ENCODE results near the gene CHCHD3.

Gene CHCHD3

DNA sequence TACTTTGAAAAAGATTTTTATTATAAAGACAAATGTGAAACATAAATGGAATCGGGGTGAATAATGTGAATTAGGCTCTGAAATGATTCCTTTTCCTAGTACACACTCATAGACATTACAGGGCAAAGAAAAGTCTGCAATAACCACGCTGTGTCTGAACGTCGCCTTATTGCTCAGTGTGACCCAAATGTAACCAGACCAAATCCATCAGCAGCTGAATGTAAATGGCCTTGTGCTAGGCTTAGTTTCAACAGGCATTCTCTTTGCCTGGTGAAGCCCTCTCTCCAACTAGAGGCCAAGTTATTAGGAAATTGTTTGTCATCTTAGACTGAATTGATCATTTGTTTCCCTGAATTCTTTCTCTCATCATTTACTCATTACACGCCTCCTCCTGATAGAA is 225.5 kb downstream of the CHCHD3 start:
- DNase-seq: no peak

DNA sequence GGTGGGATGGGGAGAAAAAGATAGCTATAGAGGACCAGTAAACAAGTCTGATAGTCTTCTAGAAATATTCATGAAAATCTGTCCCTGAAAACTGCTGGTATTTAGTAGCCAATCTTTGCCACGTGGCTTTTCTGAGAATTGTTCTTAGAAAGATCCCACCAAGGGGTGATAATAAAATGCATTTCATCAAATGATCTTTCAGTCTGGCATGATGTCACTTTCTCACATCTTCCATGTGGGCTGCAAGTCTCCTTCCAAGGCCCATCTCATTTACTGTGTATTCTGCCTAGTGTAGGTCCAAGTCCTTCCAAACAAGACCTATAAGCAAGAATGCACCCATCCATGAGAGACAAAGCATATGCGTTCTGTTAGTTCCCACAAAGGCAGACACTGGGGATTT is 226.0 kb downstream of the CHCHD3 start:
- DNase-seq: no peak

DNA sequence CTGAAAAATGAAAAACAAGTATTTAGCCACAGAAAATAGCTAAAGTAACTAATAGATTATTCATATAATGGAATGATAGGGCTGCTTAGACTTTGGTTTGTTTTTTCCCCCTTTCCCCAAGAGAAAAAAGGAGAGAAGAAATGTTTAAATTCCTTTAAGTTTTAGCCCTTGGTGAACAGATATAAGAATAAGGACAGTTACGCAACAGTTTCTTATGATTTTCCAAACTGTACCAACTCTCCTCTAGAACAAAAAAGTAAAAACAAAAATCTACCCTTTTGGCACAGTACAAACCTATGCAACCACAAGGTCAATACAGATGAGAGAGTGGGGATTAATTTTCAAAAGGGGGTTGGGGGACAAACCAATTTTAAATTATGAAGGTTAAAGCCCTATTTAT is 227.7 kb downstream of the CHCHD3 start:
- DNase-seq: no peak

DNA sequence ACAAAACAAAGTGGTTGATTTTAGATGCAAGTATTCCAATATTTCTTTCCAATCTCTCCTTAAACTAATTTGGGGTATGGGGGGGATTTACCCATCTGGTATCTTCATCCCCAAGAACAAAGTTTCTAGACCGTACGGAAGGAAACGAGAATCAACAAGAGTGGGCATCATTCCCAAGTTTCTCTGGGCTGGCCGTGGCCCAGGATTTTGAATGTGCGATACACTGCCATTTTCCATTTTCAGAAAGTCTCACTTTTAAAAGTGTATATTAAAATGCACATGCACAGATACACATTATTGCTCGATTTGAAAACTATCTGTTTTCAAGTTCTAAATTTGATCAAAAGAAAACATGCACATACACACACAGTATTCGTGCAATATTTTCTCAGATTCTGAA is 234.5 kb downstream of the CHCHD3 start:
- no peak for DNase-seq

DNA sequence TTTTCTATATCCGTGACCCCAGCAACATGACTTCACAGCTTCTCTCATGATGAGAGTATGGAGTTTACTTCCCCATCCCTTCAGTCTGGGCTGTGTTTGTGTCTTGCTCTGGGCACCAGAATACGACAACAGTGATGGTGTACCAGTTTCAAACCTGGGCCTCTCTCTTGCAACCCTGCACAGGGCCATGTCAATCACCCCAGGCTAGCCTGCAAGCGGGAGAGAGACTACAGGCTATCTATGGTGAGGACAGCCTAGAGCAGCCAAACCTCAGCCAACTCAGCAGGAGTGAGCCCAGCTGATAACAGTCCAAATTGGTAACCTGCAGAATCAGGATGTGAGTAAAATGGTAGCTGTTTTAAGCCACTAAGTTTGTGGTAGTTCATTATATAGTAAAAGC is 235.8 kb downstream of the CHCHD3 start:
- DNase-seq: no peak

DNA sequence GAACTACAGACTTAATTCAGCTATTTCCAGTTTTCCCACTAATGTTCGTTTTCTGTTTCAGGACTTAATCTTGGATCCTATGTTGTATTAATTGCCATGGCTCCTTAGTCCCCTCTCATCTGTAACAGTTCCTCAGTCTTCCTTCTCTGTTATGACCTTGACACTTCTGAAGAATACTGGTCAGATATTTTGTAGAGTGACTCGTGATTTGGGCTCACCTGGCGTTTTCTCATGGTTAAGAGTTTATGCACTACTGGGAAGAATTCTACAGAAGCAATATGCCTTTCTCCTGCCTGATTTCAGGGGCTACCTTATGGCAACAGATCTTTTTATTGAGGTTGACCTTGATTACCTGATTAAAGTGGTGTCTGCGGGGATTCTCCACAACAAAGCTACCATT is 239.4 kb downstream of the CHCHD3 start:
- DNase-seq: no peak

DNA sequence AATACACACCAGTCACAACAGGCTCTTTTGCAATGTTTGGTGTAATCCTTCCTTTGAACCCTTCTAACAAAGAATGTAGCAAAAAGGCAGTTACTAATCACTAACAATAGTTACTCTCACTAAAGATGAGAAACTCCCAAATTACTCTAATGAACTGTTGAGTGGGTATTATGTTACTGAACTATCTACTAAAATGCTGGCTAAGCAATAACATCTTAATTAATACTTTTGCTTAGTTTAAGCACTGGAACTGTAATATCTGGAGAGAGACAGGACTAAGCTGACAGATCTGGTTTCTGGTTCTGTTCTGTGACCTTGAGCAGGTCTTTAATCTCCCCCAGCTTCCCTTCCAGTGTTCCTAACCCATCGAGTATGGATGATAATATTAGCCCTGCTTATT is 241.7 kb downstream of the CHCHD3 start:
- no peak for DNase-seq

DNA sequence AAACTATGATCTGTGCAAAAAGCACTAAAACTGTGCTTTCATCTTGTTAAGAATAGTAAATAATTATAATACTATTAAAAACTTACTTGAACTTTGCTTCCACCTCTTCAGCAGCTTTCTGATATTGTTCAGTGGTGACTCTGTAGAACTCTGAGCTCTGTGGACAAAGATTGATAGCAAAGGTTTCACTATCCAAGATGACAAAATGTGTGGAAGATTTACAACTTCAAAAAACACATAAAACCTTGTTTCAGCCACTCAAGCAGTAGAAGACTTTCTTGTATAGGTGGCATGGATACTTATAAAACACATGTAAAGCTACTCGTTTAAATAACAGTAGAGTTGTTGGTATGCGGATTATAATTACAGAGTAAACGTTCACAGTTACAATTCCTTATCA is 243.6 kb downstream of the CHCHD3 start:
- no peak for DNase-seq

DNA sequence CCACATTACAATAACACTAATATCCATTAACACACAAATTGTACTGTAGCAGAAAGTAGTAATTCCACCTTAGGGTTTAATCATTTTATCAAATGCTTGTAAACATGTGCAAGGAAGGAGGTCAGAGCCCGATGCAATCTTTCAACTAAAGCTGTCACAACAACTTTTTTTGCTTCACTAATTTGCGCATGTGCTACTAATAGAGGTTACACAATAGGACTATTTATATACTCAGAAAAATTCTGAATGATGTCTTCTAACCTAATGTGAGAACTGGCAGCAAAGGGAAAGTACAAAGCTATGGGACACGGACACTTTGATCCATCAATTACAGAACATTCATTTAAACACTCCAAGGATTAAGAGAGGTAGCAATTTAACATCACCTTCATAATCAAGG is 244.4 kb downstream of the CHCHD3 start:
- no peak for DNase-seq

DNA sequence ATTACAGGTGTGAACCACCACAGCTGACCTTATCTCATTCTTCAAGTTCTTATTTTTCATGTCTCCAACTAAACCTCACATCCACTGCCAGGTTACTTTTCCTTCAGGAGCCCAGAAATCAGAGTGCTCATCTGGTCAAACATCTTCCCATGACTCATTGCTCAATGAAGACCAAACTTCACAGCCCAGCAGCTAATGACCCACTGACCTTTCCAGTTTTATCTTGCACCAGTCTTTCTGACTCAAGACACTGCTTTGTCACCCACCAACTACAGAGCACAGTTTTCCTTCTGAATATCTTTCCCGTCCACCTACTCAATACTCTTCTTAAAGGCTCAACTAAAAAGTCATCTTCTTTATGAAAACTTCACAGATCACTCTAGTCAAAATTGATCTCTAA is 245.1 kb downstream of the CHCHD3 start:
- no peak for DNase-seq

DNA sequence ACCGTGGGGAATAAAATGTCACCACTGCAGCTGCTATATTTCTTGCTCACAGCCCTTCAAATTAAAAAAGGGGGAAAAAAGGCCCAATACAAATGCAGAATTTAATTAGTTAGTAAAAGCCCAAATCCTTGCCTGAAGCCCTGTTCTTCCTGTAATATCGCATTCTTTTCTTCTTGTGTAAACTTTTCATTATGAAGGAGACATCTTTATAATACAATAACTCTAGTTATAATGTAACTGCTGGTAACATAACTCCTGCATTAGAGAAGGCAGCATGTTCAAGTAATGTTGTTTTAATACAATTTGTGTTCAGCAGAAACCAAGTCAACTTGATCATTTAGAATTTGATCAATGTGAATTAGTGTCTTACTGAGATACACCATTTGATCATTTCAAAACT is 250.9 kb downstream of the CHCHD3 start:
- DNase-seq: no peak

DNA sequence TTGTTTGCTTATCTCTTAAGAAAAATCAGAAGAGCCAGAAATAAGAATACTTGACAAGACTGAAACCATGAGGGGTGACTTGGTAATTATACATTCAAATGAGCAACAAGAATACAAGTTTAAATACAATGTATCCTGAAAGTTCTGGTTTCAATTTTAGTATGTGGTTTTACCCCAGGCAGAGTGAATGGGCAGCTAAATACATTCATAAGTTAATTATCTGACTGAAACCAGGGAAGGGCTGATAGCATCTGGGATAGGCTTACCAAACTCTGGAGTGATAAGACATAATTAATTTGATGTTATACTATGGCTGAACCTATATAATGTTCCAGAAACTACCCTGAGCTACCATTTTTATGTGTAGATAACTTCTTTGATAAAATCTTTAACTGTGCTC is 253.4 kb downstream of the CHCHD3 start:
- no peak for DNase-seq

DNA sequence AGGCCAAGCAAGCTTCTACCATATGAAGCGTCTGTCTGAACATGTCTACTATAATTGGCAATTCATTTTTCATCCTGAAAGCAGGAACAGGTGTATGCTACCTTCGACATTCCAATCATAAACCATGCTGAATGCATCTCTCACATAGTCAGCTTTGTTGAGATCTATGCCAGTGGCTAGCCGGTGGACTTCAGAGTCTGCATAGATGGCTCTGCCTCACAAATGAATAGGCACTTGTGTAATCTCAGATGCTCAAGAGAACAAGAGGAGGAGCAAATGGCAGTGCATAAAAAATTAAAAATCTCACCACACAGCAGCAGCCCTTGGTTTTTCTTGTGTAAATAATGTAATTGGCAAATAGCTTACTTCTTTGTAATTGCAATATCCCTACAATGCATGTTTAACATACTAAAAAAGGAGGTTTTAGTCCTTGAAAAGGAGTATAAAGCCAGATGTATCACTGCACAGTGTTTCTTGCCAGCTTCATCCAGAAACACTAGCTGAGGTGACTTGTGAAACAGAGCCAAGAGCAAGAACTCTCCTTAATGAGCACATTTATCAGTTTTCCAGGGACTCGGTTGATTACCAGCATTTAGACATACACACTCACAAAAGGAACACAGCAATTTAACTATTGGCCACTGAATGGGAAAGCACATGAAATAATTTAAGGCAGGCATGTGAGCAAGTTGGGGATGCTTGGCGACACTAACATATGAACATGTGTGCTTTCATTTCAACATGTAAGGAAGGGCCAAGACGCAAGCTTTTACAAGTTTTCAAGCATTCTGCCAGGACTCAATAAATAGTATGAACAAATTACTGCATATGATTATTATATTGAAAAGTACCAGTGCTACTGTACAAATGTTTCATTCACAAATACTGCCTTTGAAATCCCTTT is 255.7 kb downstream of the CHCHD3 start:
- DNase-seq: no peak

DNA sequence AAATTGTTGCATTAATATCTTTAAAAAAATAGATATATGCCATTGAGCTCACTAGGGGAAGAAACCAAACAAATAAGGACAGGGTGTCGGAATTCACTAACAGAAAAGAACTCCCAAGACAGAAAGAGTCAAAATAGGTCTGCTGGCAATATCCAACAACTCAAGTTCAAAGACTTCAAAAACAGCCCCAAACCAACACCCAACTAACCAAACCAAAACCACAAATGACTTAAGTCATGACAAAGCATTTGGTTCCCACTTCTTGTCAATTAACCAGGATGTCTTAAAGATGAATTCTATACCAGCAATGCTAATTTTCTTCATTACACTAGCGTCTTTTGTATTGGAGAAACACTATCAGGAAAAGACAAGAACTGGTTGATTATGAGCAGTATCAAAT is 256.7 kb downstream of the CHCHD3 start:
- no peak for DNase-seq

DNA sequence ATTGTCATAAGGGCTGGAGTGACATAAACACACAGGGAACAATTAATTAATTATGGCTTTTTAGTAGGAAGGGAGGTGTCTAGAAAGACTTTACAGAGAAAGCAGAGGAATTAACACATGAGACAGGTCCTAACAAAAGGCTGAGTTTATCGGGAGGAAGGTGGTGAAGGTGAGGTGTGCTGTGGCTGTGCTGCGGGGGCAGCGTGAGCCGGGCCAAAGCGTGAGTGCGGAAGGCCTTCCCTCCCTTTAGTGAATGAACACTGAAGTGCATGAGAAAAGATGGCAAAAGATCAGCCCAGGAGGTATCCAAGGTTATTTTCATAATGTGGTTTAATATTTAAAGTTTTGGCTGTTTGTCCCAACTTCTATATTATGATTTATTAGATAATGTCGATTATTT is 262.2 kb downstream of the CHCHD3 start:
- no peak for DNase-seq

DNA sequence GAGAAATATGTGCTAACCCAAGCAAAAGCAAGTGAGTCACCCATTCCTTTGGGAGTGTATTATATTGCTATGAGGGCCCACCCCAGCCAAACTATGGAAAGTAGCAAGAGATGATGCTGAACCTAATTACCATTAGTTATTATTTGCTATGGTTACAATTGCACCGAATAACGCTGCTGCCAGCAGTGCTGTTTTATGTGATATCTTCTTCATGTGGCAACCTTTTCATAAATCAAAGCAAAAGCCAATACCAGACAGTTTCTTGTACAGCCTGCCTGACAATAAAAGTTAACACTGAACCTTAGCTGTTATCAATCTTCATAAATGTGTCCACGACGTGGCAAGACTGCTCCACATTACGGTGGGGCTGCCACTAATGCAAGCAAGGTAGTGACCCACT is 263.9 kb downstream of the CHCHD3 start:
- no peak for DNase-seq

DNA sequence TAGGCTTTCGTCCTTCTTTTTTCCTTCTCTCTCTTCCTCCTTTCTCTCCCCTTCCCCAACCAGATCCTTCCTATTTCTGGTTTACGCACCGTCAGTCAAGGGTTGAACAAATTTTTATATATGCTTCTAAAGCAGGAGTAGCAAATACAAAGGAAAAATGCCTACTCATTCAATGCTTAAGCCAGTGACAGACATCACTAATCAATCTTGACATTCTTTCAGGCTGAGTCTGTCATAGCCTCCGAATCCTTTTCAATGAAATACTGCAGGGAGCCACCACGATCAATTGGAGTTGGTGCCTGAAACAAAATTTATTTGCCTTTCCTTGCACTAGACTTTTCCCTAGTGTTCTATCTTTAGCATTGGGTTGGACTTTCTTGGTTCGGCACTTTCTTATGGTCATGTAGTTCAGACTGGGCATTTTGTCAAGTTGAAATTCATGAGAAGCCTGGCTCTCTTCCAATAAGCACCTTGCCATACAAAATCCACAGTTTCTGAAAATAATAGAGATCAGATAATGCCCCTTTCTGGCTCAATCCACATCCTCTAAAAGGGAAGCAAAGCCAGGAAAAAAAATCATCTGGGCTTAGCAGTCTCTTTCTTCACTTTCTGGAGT is 266.1 kb downstream of the CHCHD3 start:
- DNase-seq: no peak

DNA sequence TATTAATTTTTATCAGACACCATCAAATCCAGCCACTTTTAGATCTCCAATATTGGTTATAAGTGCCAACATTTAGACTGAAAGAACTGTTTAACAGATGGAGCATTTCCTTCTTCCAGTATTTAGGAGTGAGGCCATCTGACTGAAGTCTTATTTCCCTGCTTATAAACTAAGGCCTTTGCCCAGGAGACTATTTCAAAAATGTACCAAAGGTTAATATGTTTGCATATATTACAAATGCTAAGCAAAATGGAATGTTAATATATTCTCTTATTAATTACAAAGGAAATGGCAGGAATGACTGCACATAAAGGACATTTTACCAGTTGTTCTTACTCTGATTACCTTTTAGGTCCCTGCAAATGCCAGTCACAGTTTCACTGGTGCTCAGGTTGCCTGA is 266.8 kb downstream of the CHCHD3 start:
- DNase-seq: no peak

DNA sequence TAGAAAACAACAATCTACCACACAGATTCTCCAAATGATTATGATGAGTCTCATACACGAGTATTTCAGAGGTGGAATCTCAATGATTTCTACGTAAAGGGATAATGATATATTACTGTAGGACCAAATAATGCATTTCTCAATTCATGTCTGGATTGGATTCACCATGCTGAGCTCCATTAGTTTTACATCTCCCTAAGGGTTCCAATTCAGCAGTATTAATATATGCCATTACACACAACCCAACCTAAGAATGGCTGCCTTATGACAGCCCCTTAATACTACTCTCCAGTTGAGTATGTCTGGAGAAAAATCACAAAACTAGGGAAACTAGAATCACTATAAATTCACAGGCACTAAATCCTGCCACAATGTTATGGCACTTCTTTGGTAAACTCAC is 271.3 kb downstream of the CHCHD3 start:
- no peak for DNase-seq

DNA sequence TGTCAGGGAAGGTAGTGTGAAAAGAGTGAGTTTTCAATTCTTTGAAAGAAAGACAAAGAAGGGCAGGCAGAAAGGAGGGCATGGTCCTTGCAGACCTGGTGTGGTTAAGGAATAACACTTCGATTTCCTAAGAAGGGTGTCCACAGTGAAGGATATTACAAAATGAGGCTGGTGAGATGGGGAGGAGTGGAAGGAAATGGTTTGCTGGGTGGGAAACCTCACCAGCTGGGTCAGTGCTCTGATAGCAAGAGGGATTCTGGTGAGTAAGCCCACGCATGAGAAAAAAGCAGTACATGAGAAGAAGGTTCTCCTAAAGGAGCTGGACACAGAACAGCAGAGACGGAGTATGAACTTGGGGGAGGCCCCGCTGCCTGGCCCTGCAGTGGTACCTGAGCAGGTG is 275.1 kb downstream of the CHCHD3 start:
- no peak for DNase-seq

DNA sequence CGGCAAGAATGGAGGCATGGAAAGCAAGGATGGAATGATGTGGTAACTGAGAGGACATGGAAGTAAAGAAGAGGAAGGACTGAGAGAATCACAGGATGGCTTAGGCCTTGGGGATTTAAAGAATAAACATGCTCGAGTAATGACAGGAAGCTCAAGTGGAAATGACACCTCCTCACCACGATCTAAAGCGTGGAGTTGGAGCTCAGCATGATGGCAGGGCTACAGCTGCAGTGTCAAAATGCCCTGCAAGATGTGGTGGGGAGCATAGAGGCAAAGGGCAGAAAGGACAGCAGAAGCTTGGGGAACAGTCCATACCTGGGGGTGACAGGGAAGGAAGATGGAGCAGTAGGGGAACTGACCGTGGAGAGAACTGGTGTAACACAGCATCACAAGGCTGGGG is 276.1 kb downstream of the CHCHD3 start:
- DNase-seq: no peak

DNA sequence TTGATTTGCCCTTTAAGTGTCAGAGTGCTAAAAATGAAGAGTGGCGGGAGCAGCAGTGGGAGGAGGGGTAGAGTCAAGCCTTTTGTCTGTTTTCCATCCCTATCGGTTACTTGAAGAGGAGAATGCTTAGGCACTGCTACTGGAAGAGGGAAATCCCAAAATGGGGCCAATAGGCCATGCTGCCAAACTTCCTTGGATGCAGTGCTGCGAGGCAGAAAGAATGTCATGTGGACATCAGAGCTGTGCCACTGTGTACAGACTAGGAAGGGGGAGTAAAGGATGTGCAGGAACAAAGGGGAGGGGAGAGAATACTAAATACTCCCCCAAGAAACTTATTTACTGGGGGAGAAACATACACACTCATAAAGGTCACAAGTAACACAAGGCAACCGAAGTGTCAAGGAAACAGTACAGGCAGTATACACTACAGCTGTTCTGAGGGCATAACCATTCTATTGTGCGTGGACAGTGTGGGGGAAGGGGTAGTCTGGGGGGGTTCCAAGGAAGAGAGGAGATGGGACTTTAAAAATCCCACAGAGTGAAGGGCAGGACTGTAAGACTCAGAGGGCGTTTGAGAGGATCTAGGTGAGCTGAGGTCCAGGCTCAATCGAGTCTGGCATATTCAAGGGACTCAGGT is 276.9 kb downstream of the CHCHD3 start:
- DNase-seq: no peak

DNA sequence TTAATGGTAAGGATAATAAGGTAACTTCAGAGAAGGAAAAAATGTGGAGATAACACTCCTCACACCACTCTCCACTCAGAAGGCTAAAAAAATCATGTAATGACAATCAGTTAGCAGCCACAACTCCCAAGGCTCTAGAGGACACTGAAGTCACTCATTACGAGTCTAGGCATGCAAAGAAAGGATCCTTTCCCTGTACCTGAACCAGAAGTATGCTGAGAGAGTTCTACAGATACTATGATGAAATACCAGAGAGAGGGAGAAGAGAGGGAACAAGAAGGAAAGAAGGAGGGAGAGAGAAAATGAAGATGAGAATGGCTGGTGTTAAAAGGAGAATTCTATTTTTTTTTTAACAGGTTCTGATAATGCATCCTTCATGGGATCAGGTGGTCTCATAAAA is 281.4 kb downstream of the CHCHD3 start:
- no peak for DNase-seq

DNA sequence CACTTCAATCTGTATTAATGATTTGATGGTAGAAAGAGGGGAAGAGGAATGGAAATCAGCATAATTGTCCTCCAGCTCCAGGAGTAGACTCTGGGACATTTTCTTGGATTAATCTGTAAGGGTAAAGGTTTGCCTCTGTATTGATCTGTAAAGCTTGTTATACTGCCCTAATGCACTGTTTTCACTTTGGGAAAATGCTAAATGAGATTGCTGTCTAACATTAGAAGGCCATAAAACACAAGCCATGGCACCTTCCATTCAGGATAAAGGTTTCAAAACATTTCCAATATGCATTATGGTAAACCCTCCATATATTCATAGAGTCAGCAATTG is 282.8 kb downstream of the CHCHD3 start:
- DNase-seq: no peak

Measured in T1000 (cell line).